ENCODE measurements around the gene KIFC3.
A peak's percentile ranks its signal among the peaks of the same experiment; 100 is the strongest.
"Not testable (repeated sequence)": the region's sequence is repeated elsewhere in the genome, so short reads cannot be mapped to it uniquely, and the experiment has no call there.

The KIFC3 gene

DNA sequence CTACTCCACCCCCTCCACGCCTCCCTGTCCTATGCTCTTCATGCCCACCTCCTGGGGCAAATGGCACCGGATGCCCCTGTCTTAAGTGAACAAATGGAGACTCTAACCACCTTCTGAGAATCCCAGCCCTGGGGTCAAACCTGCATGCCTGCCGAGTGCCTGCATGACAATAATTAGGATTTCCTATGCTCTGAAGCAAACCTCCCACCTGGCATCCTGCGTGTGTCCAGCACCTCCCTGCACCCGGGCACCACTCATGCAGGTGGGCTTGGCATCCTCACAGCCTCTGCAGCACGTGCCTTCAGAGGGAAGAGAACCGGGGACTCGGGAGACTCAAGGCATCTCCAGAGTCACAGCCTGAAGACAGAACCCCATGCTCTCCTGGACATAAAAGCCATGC lies 11.2 kb upstream of the KIFC3 start:
- H3K27me3 Mint-ChIP-seq (ENCODE audit: low read depth, poor library complexity) = peaks cover 3% of the 10 kb centered on the region
- H3K36me3 Mint-ChIP-seq (ENCODE audit: low read depth) = no peaks in the 10 kb centered on the region
- TF ChIP-seq CTCF (IDR thresholded peaks at IDR 0.05) = no peak

DNA sequence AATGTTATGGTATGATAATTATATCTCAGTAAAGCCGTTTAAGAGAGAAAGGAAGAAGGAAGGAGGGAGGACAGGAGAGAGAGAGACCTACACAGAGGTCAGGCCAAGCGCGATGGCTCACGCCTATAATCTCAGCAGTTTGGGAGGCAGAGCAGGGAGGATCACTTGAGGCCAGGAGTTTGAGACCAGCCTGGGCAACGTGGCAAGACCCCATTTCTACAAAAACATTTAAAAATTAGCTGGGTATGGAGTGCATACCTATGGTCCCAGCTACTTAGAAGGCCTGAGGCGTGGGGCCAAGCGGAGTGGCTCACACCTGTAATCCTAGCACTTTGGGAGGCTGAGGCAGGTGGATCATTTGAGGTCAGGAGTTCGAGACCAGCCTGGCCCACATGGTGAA lies 9.0 kb upstream of the KIFC3 start:
- H3K9me3 Mint-ChIP-seq; H3K27ac Mint-ChIP-seq; DNase-seq; H3K4me3 Mint-ChIP-seq; H3K36me3 Mint-ChIP-seq (ENCODE audit: low read depth): not testable (repeated sequence)
- peaks cover 13% of the 10 kb centered on the region for H3K27me3 Mint-ChIP-seq (ENCODE audit: low read depth, poor library complexity)
- peaks cover 29% of the 10 kb centered on the region for H3K4me1 Mint-ChIP-seq

More for the DNA sequence above, 11.2 kb upstream of the KIFC3 start:
- no peaks in the 10 kb centered on the region for H3K9me3 Mint-ChIP-seq
- H3K27ac Mint-ChIP-seq = peak overlapping the region; percentile 45
- no peak overlapping the region for H3K4me3 Mint-ChIP-seq
- DNase-seq = no peak
- peaks cover 25% of the 10 kb centered on the region for H3K4me1 Mint-ChIP-seq

DNA sequence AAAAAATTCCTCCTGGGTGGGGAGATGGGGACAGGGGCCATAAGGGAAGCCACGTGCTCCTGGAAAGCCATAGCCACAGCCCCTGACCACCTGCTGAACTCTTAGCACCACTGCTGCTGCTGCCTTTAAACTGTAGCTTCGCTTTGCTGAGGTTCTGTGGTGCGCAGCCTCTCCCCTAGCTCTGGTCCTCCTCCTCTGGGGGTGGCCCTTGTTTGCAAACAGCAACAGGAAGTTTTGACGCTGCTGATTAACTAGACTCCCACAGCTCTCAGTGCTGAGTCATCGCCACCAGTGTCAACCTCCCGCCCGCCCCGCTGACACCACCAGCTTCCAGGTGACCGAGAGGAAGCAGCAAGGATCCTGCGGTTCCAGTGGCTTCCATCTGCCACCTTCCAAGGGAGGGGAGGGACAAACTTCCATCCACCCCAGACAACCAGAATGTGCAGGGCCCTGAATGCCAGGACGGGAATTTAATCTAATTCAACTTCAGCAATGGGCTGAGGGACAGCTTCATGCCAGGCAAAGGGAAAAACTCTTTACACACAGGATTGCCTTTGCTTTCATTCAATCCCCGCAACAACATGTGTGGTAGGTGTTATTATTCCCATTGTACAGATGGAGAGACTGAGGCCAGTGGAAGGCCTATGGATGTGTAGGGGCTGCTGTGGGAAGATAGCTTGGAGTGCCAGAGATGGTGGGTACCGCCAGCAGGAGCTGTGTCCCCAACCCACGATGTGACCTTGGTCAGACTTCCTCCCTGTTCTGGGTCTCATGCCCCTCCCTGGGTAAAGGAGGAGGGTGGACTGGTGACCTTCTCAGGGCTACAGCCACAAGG lies 8.1 kb upstream of the KIFC3 start:
- TF ChIP-seq CTCF (IDR thresholded peaks at IDR 0.05) = no peak
- Mint-ChIP-seq H3K9me3 (no peaks in the 10 kb centered on the region), H3K4me3 (no peak overlapping the region), H3K4me1 (peaks cover 29% of the 10 kb centered on the region), H3K36me3 (ENCODE audit: low read depth) (no peaks in the 10 kb centered on the region), H3K27me3 (ENCODE audit: low read depth, poor library complexity) (peaks cover 16% of the 10 kb centered on the region), H3K27ac (no peak overlapping the region)
- DNase-seq = peak; percentile 36

GRCh38 chr16:57809276-57810196 lies 7.2 kb upstream of the KIFC3 start:
- Mint-ChIP-seq H3K4me1 (peaks cover 29% of the 10 kb centered on the region), H3K36me3 (ENCODE audit: low read depth) (no peaks in the 10 kb centered on the region), H3K4me3 (no peak overlapping the region), H3K27ac (no peak overlapping the region), H3K9me3 (no peaks in the 10 kb centered on the region), H3K27me3 (ENCODE audit: low read depth, poor library complexity) (peaks cover 16% of the 10 kb centered on the region)
- TF ChIP-seq CTCF (IDR thresholded peaks at IDR 0.05) = no peak
- DNase-seq = no peak

DNA sequence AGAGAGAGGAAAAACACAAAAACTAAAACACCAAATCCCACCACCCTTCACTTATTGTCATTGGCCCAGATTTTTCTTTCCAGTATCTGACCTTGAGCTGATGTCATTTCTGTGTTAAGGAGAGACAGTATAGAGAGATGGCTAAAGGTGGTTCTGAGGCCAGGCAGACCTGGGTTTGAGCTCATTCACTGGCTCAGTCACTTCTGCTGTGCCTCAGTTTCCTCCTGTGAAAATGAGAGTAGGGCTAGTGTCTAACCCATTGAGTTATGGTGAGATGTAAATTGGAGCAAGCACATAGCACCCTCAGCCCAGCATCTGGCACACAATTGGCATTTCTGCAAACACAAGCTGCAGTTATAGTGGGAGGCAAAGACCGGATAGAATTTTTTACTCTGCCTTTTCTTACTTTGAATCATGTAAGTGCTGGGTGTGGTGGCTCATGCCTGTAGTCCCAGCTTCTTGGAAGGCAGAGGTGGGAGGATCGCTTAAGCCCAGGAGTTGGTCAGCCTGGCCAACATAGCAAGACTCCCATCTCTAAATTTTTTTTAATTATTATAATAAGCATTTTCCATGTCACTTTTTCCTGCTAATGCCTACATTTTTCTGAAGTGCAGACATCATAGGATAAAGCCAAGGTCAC lies 6.4 kb upstream of the KIFC3 start:
- Mint-ChIP-seq H3K27me3 (ENCODE audit: low read depth, poor library complexity) (peaks cover 16% of the 10 kb centered on the region), H3K36me3 (ENCODE audit: low read depth) (no peaks in the 10 kb centered on the region), H3K9me3 (no peaks in the 10 kb centered on the region), H3K4me3 (peak overlapping the region; percentile 55), H3K27ac (no peak overlapping the region), H3K4me1 (peaks cover 35% of the 10 kb centered on the region)
- no peak for DNase-seq
- no peak for TF ChIP-seq CTCF (IDR thresholded peaks at IDR 0.05)
